Nephron progenitor cell (in vitro differentiated cells): Measurements from ENCODE around the gene RNF146.
"Not testable (repeated sequence)": the region's sequence is repeated elsewhere in the genome, so short reads cannot be mapped to it uniquely, and the experiment has no call there.

Experiments used
- DNase-seq: peaks from one replicate; pipeline ENCODE4 v3.0.0; 2021
- H3K27ac Mint-ChIP-seq: 2 replicates; pipeline ENCODE4 v1.8.0; 2021; ENCODE audit warnings: mild to moderate bottlenecking, moderate library complexity, mixed read lengths
- H3K27me3 Mint-ChIP-seq: 2 replicates; pipeline ENCODE4 v1.8.0; 2021; ENCODE audit warnings: mild to moderate bottlenecking, low read depth, mixed read lengths; ENCODE audit not compliant: poor library complexity
- H3K36me3 Mint-ChIP-seq: 2 replicates; pipeline ENCODE4 v1.8.0; 2021; ENCODE audit warnings: low read depth, mixed read lengths
- H3K4me1 Mint-ChIP-seq: 2 replicates; pipeline ENCODE4 v1.8.0; 2021; ENCODE audit warnings: mixed read lengths
- H3K4me3 Mint-ChIP-seq: 2 replicates; pipeline ENCODE4 v1.8.0; 2021; ENCODE audit warnings: mild to moderate bottlenecking, moderate library complexity, mixed read lengths
- H3K9me3 Mint-ChIP-seq: 2 replicates; pipeline ENCODE4 v1.8.0; 2021; ENCODE audit warnings: mild to moderate bottlenecking, moderate library complexity, mixed read lengths
- CTCF ChIP-seq: fragments of 200-600 bp; sonication (generic); IDR thresholded peaks from 2 replicates; pipeline ENCODE4 v1.5.0; 2021; ENCODE audit warnings: antibody characterized with exemption

Gene RNF146

GRCh38 chr6:127317388-127318128, 50.9 kb downstream of the RNF146 start:
- H3K4me1 Mint-ChIP-seq = no peaks in the 10 kb centered on the region
- TF ChIP-seq CTCF = no peak
- no peak for DNase-seq
- peak overlapping the region; percentile 17 for H3K27ac Mint-ChIP-seq
- H3K27me3 Mint-ChIP-seq = no peaks in the 10 kb centered on the region
- no peak overlapping the region for H3K4me3 Mint-ChIP-seq
- H3K9me3 Mint-ChIP-seq = no peaks in the 10 kb centered on the region
- H3K36me3 Mint-ChIP-seq = peaks cover 26% of the 10 kb centered on the region

GRCh38 chr6:127319686-127320085, 53.0 kb downstream of the RNF146 start:
- no peak overlapping the region for H3K27ac Mint-ChIP-seq
- H3K36me3 Mint-ChIP-seq = peaks cover 31% of the 10 kb centered on the region
- TF ChIP-seq CTCF = no peak
- no peaks in the 10 kb centered on the region for H3K9me3 Mint-ChIP-seq
- no peaks in the 10 kb centered on the region for H3K27me3 Mint-ChIP-seq
- DNase-seq = no peak
- H3K4me1 Mint-ChIP-seq = no peaks in the 10 kb centered on the region
- no peak overlapping the region for H3K4me3 Mint-ChIP-seq

- Mint-ChIP-seq H3K27me3 (no peaks in the 10 kb centered on the region), H3K9me3 (no peaks in the 10 kb centered on the region), H3K36me3 (peaks cover 42% of the 10 kb centered on the region), H3K4me1 (no peaks in the 10 kb centered on the region), H3K27ac (no peak overlapping the region), H3K4me3 (no peak overlapping the region)
- DNase-seq = no peak
- TF ChIP-seq CTCF = no peak
These were observed 61.5 kb downstream of the RNF146 start for GRCh38 chr6:127328043-127328609.

GRCh38 chr6:127331256-127331655, 64.6 kb downstream of the RNF146 start:
- H3K27ac Mint-ChIP-seq = peak overlapping the region; percentile 31
- H3K36me3 Mint-ChIP-seq = peaks cover 39% of the 10 kb centered on the region
- not testable (repeated sequence) for H3K4me3 Mint-ChIP-seq, H3K27me3 Mint-ChIP-seq, H3K9me3 Mint-ChIP-seq, H3K4me1 Mint-ChIP-seq, DNase-seq

GRCh38 chr6:127332383-127332961, 65.8 kb downstream of the RNF146 start:
- Mint-ChIP-seq H3K9me3 (no peaks in the 10 kb centered on the region), H3K4me3 (no peak overlapping the region), H3K36me3 (peaks cover 31% of the 10 kb centered on the region), H3K4me1 (peaks cover 7% of the 10 kb centered on the region), H3K27ac (peak overlapping the region; percentile 44), H3K27me3 (no peaks in the 10 kb centered on the region)
- no peak for TF ChIP-seq CTCF
- DNase-seq = no peak
